ENCODE results near the gene KIAA1191. TPM values are rescaled to one million over a fixed set of nuclear protein-coding genes. Genes with fewer than 3 reads are reported as not detected.

The KIAA1191 gene
- total RNA-seq, 2 donors from 2014 or later: 54.2 to 78.0 TPM

GRCh38 chr5:176396330-176396729 lies 34.8 kb upstream of the KIAA1191 start:
- Mint-ChIP-seq H3K9me3 (no peaks in the 10 kb centered on the region), H3K27me3 (no peaks in the 10 kb centered on the region)

GRCh38 chr5:176394881-176395675 lies 33.5 kb upstream of the KIAA1191 start:
- no peak overlapping the region for H3K27ac Mint-ChIP-seq
- ATAC-seq (replicated peaks): no peak
- H3K4me3 Mint-ChIP-seq: no peak overlapping the region
- H3K36me3 Mint-ChIP-seq (ENCODE audit: low read depth): peaks cover 28% of the 10 kb centered on the region
- no peaks in the 10 kb centered on the region for H3K9me3 Mint-ChIP-seq
- H3K4me1 Mint-ChIP-seq: no peaks in the 10 kb centered on the region
- no peaks in the 10 kb centered on the region for H3K27me3 Mint-ChIP-seq

More at GRCh38 chr5:176396330-176396729, 34.8 kb upstream of the KIAA1191 start:
- Mint-ChIP-seq H3K4me3 (no peak overlapping the region), H3K36me3 (ENCODE audit: low read depth) (peaks cover 23% of the 10 kb centered on the region), H3K27ac (peak overlapping the region; percentile 53), H3K4me1 (no peaks in the 10 kb centered on the region)
- ATAC-seq (replicated peaks): no peak

- Mint-ChIP-seq H3K27ac (no peak overlapping the region), H3K36me3 (ENCODE audit: low read depth) (peaks cover 35% of the 10 kb centered on the region), H3K9me3 (no peaks in the 10 kb centered on the region), H3K27me3 (no peaks in the 10 kb centered on the region), H3K4me3 (no peak overlapping the region), H3K4me1 (no peaks in the 10 kb centered on the region)
- no peak for ATAC-seq (replicated peaks)
Measured at GRCh38 chr5:176394096-176394495, 32.5 kb upstream of the KIAA1191 start.

- H3K36me3 Mint-ChIP-seq (ENCODE audit: low read depth): peaks cover 51% of the 10 kb centered on the region
- H3K9me3 Mint-ChIP-seq: no peaks in the 10 kb centered on the region
- peak overlapping the region; percentile 66 for H3K27ac Mint-ChIP-seq
- no peaks in the 10 kb centered on the region for H3K27me3 Mint-ChIP-seq
- no peak for ATAC-seq (replicated peaks)
- no peak overlapping the region for H3K4me3 Mint-ChIP-seq
- no peaks in the 10 kb centered on the region for H3K4me1 Mint-ChIP-seq
Measured at GRCh38 chr5:176392526-176392925, 31.0 kb upstream of the KIAA1191 start.

- H3K4me1 Mint-ChIP-seq: no peaks in the 10 kb centered on the region
- H3K4me3 Mint-ChIP-seq: no peak overlapping the region
- H3K9me3 Mint-ChIP-seq: no peaks in the 10 kb centered on the region
- H3K36me3 Mint-ChIP-seq (ENCODE audit: low read depth): peaks cover 56% of the 10 kb centered on the region
- peak overlapping the region; percentile 38 for H3K27ac Mint-ChIP-seq
- H3K27me3 Mint-ChIP-seq: no peaks in the 10 kb centered on the region
- no peak for ATAC-seq (replicated peaks)
Measured at GRCh38 chr5:176391999-176392398, 30.4 kb upstream of the KIAA1191 start.

- Mint-ChIP-seq H3K4me1 (peaks cover 5% of the 10 kb centered on the region), H3K4me3 (no peak overlapping the region), H3K9me3 (no peaks in the 10 kb centered on the region), H3K27ac (peak overlapping the region; percentile 38), H3K27me3 (no peaks in the 10 kb centered on the region), H3K36me3 (ENCODE audit: low read depth) (peaks cover 61% of the 10 kb centered on the region)
- ATAC-seq (replicated peaks): no peak
Measured at GRCh38 chr5:176391479-176391878, 29.9 kb upstream of the KIAA1191 start.

- H3K4me3 Mint-ChIP-seq: peak overlapping the region; percentile 98
- no peaks in the 10 kb centered on the region for H3K9me3 Mint-ChIP-seq
- no peaks in the 10 kb centered on the region for H3K27me3 Mint-ChIP-seq
- peak; percentile 50 for ATAC-seq (replicated peaks)
- peaks cover 14% of the 10 kb centered on the region for H3K4me1 Mint-ChIP-seq
- H3K36me3 Mint-ChIP-seq (ENCODE audit: low read depth): peaks cover 82% of the 10 kb centered on the region
- H3K27ac Mint-ChIP-seq: peak overlapping the region; percentile 99
Measured at GRCh38 chr5:176389135-176390123, 27.9 kb upstream of the KIAA1191 start.

GRCh38 chr5:176388444-176389134 lies 27.0 kb upstream of the KIAA1191 start, which contains the start of the genes HIGD2A and NOP16:
Gene HIGD2A, plus strand, starts transcription at chr5:176388751. Its CDS starts 69 bp downstream, at chr5:176388820.
Gene NOP16, minus strand, starts transcription at chr5:176388598. Its CDS starts 59 bp downstream, at chr5:176388539.
- peaks cover 89% of the 10 kb centered on the region for H3K36me3 Mint-ChIP-seq (ENCODE audit: low read depth)
- H3K27ac Mint-ChIP-seq: peak within 1 kb of the TSS; percentile 99
- H3K27me3 Mint-ChIP-seq: no peaks in the 10 kb centered on the region
- H3K9me3 Mint-ChIP-seq: no peaks in the 10 kb centered on the region
- H3K4me1 Mint-ChIP-seq: peaks cover 14% of the 10 kb centered on the region
- H3K4me3 Mint-ChIP-seq: peak within 1 kb of the TSS; percentile 98
- ATAC-seq (replicated peaks): peak; percentile 92

GRCh38 chr5:176388003-176388443 lies 26.5 kb upstream of the KIAA1191 start:
- Mint-ChIP-seq H3K36me3 (ENCODE audit: low read depth) (peaks cover 89% of the 10 kb centered on the region), H3K4me3 (peak overlapping the region; percentile 98), H3K27me3 (no peaks in the 10 kb centered on the region), H3K9me3 (no peaks in the 10 kb centered on the region), H3K4me1 (peaks cover 14% of the 10 kb centered on the region), H3K27ac (peak overlapping the region; percentile 99)
- no peak for ATAC-seq (replicated peaks)

GRCh38 chr5:176387384-176387925 lies 25.9 kb upstream of the KIAA1191 start:
- Mint-ChIP-seq H3K36me3 (ENCODE audit: low read depth) (peaks cover 89% of the 10 kb centered on the region), H3K9me3 (no peaks in the 10 kb centered on the region), H3K27ac (peak overlapping the region; percentile 99), H3K27me3 (no peaks in the 10 kb centered on the region), H3K4me1 (peaks cover 14% of the 10 kb centered on the region), H3K4me3 (peak overlapping the region; percentile 98)
- no peak for ATAC-seq (replicated peaks)

GRCh38 chr5:176386491-176386890 lies 24.9 kb upstream of the KIAA1191 start:
- peak overlapping the region; percentile 99 for H3K27ac Mint-ChIP-seq
- ATAC-seq (replicated peaks): no peak

GRCh38 chr5:176384991-176385390 lies 23.4 kb upstream of the KIAA1191 start:
- no peak overlapping the region for H3K4me3 Mint-ChIP-seq
- H3K36me3 Mint-ChIP-seq (ENCODE audit: low read depth): peaks cover 96% of the 10 kb centered on the region
- no peak for ATAC-seq (replicated peaks)
- H3K27me3 Mint-ChIP-seq: no peaks in the 10 kb centered on the region
- H3K9me3 Mint-ChIP-seq: no peaks in the 10 kb centered on the region
- H3K4me1 Mint-ChIP-seq: peaks cover 14% of the 10 kb centered on the region
- H3K27ac Mint-ChIP-seq: peak overlapping the region; percentile 79

More at GRCh38 chr5:176386491-176386890, 24.9 kb upstream of the KIAA1191 start:
- no peaks in the 10 kb centered on the region for H3K27me3 Mint-ChIP-seq
- H3K36me3 Mint-ChIP-seq (ENCODE audit: low read depth): peaks cover 88% of the 10 kb centered on the region
- H3K4me1 Mint-ChIP-seq: peaks cover 14% of the 10 kb centered on the region
- H3K9me3 Mint-ChIP-seq: no peaks in the 10 kb centered on the region
- H3K4me3 Mint-ChIP-seq: peak overlapping the region; percentile 98

- peaks cover 17% of the 10 kb centered on the region for H3K4me1 Mint-ChIP-seq
- H3K36me3 Mint-ChIP-seq (ENCODE audit: low read depth): peaks cover 98% of the 10 kb centered on the region
- no peak for ATAC-seq (replicated peaks)
- H3K9me3 Mint-ChIP-seq: no peaks in the 10 kb centered on the region
- H3K27ac Mint-ChIP-seq: peak overlapping the region; percentile 33
- H3K4me3 Mint-ChIP-seq: no peak overlapping the region
- H3K27me3 Mint-ChIP-seq: no peaks in the 10 kb centered on the region
Measured at GRCh38 chr5:176384366-176384930, 22.9 kb upstream of the KIAA1191 start.

Data from activated T-helper 17 cell treated with anti-CD3 and anti-CD28 coated beads, Interleukin-2, amount 50 U/mL, for 72 hours (primary cell).